GM23338 (cell line): ENCODE results near the gene SETSIP. TPM values are rescaled to one million over a fixed set of nuclear protein-coding genes. Genes with fewer than 3 reads are reported as not detected.

Experiments used
- ATAC-seq: fragments of 200-7000 bp; cut with Tn5 transposase; 3 replicates; pipeline ENCODE4 v1.9.1; 2020
- DNase-seq: peaks from one replicate; pipeline ENCODE4 v3.0.0-alpha.2; 2015; ENCODE audit warnings: low spot score
- H2AFZ ChIP-seq: fragments of 200-600 bp; sonication (generic); 2 replicates; pipeline ENCODE4 v1.8.0; 2016; ENCODE audit warnings: antibody characterized with exemption, mild to moderate bottlenecking, moderate library complexity
- H3F3A ChIP-seq: fragments of 200-600 bp; sonication (generic); replicated peaks from 2 replicates; pipeline ENCODE4 v1.8.0; 2017; ENCODE audit warnings: antibody characterized with exemption, mixed run types, low read depth
- H3K27ac ChIP-seq: fragments of 200-600 bp; sonication (generic); 2 replicates; pipeline ENCODE4 v1.6.1; 2016; ENCODE audit warnings: low read depth
- H3K27me3 ChIP-seq: fragments of 200-600 bp; sonication (generic); 2 replicates; pipeline ENCODE4 v1.8.0; 2016; ENCODE audit warnings: mild to moderate bottlenecking, mixed run types, moderate library complexity; ENCODE audit not compliant: insufficient read depth
- H3K36me3 ChIP-seq: fragments of 200-600 bp; sonication (generic); 2 replicates; pipeline ENCODE4 v1.8.0; 2016; ENCODE audit warnings: mild to moderate bottlenecking; ENCODE audit not compliant: insufficient read depth
- H3K4me1 ChIP-seq: fragments of 200-600 bp; sonication (generic); 2 replicates; pipeline ENCODE4 v1.8.0; 2016; ENCODE audit warnings: mild to moderate bottlenecking, moderate library complexity; ENCODE audit not compliant: insufficient read depth
- H3K4me2 ChIP-seq: fragments of 200-600 bp; sonication (generic); 2 replicates; pipeline ENCODE4 v1.7.1; 2017; ENCODE audit warnings: mixed run types
- H3K4me3 ChIP-seq: fragments of 200-600 bp; sonication (generic); 2 replicates; pipeline ENCODE4 v1.6.1; 2016; ENCODE audit warnings: mixed run types
- H3K79me2 ChIP-seq: fragments of 200-600 bp; sonication (generic); replicated peaks from 2 replicates; pipeline ENCODE4 v1.8.0; 2017; ENCODE audit warnings: mild to moderate bottlenecking; ENCODE audit not compliant: insufficient read depth
- H3K9me2 ChIP-seq: fragments of 200-600 bp; sonication (generic); 2 replicates; pipeline ENCODE4 v1.8.0; 2017; ENCODE audit not compliant: insufficient read depth
- H4K20me1 ChIP-seq: fragments of 200-600 bp; sonication (generic); replicated peaks from 2 replicates; pipeline ENCODE4 v1.8.0; 2017; ENCODE audit warnings: mild to moderate bottlenecking; ENCODE audit not compliant: insufficient read depth
- H3K27ac Mint-ChIP-seq: 2 replicates; pipeline ENCODE4 v1.8.0; 2020; ENCODE audit warnings: inconsistent platforms, mild to moderate bottlenecking, moderate library complexity, mixed read lengths
- H3K27me3 Mint-ChIP-seq: 3 replicates; pipeline ENCODE4 v1.8.0; 2022; ENCODE audit warnings: low read depth, mild to moderate bottlenecking, moderate library complexity, mixed read lengths, inconsistent platforms; ENCODE audit not compliant: insufficient read depth, poor library complexity
- H3K36me3 Mint-ChIP-seq: 3 replicates; pipeline ENCODE4 v1.8.0; 2021; ENCODE audit warnings: low read depth, mild to moderate bottlenecking, inconsistent platforms, moderate library complexity, mixed read lengths
- H3K4me1 Mint-ChIP-seq: 3 replicates; pipeline ENCODE4 v1.8.0; 2020; ENCODE audit warnings: mild to moderate bottlenecking, inconsistent platforms, mixed read lengths
- H3K4me3 Mint-ChIP-seq: 3 replicates; pipeline ENCODE4 v1.8.0; 2021; ENCODE audit warnings: moderate library complexity, mild to moderate bottlenecking, inconsistent platforms, mixed read lengths
- H3K9me3 Mint-ChIP-seq: 3 replicates; pipeline ENCODE4 v1.8.0; 2020; ENCODE audit warnings: moderate library complexity, mild to moderate bottlenecking, inconsistent platforms, mixed read lengths
- CREB1 ChIP-seq: fragments of 250-450 bp; sonication (Bioruptor Pico); IDR thresholded peaks from 2 replicates; pipeline ENCODE4 v1.5.0; 2020; ENCODE audit warnings: low read depth, mild to moderate bottlenecking, moderate library complexity
- CTCF ChIP-seq, 2 experiments: fragments of 200-600 bp in 1 of 2; sonication (generic) in 1 of 2; conservative IDR thresholded peaks; 2 replicates each; pipeline versions ENCODE4 v1.5.1 to v1.6.1; 2016 to 2017; ENCODE audit warnings: antibody characterized with exemption in 2 of 2, low read depth in 2 of 2, mild to moderate bottlenecking in 2 of 2, moderate library complexity in 1 of 2
- ETS1 ChIP-seq: IDR thresholded peaks from 2 replicates; pipeline ENCODE4 v1.6.1; 2016; ENCODE audit warnings: antibody characterized with exemption
- EZH2 ChIP-seq: fragments of 200-600 bp; sonication (generic); IDR thresholded peaks from one replicate; pipeline ENCODE4 v1.8.0; 2017; ENCODE audit warnings: antibody characterized with exemption, mild to moderate bottlenecking, low read depth; ENCODE audit not compliant: unreplicated experiment
- EZH2phosphoT487 ChIP-seq: fragments of 200-600 bp; sonication (generic); IDR thresholded peaks from one replicate; pipeline ENCODE4 v1.8.1; 2018; ENCODE audit warnings: antibody characterized with exemption; ENCODE audit not compliant: unreplicated experiment
- JUNB ChIP-seq: IDR thresholded peaks from one replicate; pipeline ENCODE4 v1.6.1; 2016; ENCODE audit warnings: antibody characterized with exemption; ENCODE audit not compliant: unreplicated experiment
- NANOG ChIP-seq: IDR thresholded peaks from 2 replicates; pipeline ENCODE4 v1.6.1; 2016; ENCODE audit warnings: antibody characterized with exemption, borderline replicate concordance
- POLR2AphosphoS5 ChIP-seq: IDR thresholded peaks from 2 replicates; pipeline ENCODE4 v1.6.1; 2016; ENCODE audit warnings: antibody characterized with exemption, low read depth
- STAT1 ChIP-seq: IDR thresholded peaks from one replicate; pipeline ENCODE4 v1.6.1; 2016; ENCODE audit warnings: antibody characterized with exemption; ENCODE audit not compliant: unreplicated experiment
- ZNF114 ChIP-seq: fragments of 250-450 bp; sonication (Bioruptor Pico); IDR thresholded peaks from 2 replicates; pipeline ENCODE4 v1.5.0; 2020; ENCODE audit warnings: mild to moderate bottlenecking, moderate library complexity
- ZNF331 ChIP-seq: fragments of 250-450 bp; sonication (Bioruptor Pico); IDR thresholded peaks from 2 replicates; pipeline ENCODE4 v1.5.0; 2020; ENCODE audit warnings: low read depth, mild to moderate bottlenecking, moderate library complexity
- ZNF462 ChIP-seq: fragments of 250-450 bp; sonication (Bioruptor Pico); IDR thresholded peaks from 2 replicates; pipeline ENCODE4 v1.5.0; 2020; ENCODE audit warnings: mild to moderate bottlenecking, moderate library complexity
- long read RNA-seq: library from polyadenylated mRNA; unstranded; transcript quantifications from one replicate; pipeline ENCODE4 v2.0.0, GENCODE V29; 2020; ENCODE audit not compliant: unreplicated experiment
- polyA plus RNA-seq: library from polyadenylated mRNA; unstranded; fragments of >200 nt; fragmentation: Nextera tagmentation; extraction: Ambion mirVana; gene quantifications from 2 replicates; pipeline ENCODE4 v1.2.1, GENCODE V29; 2016
- total RNA-seq: library from RNA; depleted of rRNA; stranded (reverse); fragments of >200 nt; shearing (Covaris generic); gene quantifications from 2 replicates; pipeline ENCODE4 v1.2.3, GENCODE V29; 2014; rRNA removed
- TF ChIP-seq, protein P1 (sequence below): IDR thresholded peaks from one replicate; pipeline ENCODE4 v1.6.1; 2018; ENCODE audit warnings: antibody characterized with exemption; ENCODE audit not compliant: unreplicated experiment

The SETSIP gene
- 0.89 and 0.94 TPM in 2 replicates for total RNA-seq
- 0.68 and 0.92 TPM in 2 replicates for polyA plus RNA-seq
- long read RNA-seq: 0 reads

DNA sequence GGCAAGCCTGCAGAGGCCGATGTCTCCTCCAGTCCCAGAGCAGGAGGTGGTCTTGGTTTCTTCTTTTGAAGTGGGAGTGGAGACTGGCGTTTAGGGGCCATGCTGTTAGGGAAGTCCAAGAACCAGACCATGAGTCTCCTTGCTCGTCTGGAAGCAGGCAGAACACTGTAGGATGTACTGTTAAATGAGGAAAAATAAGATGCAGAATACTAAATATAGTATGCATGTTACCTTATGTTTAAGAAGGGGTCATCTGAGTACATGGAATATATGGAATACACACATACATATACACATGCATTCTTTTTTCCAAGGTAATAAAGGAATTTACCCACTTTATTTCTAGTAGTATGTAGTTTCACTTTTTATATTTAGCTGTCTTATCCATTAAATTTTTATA lies at the start of gene SETSIP:
Gene SETSIP, minus strand, starts transcription at position 101 of the 400 bp plus-strand sequence. Its CDS starts 0 bp downstream, at position 101.
- Histone ChIP-seq H3K9me2 (no peaks in the 10 kb centered on the region), H3F3A (no peaks in the 10 kb centered on the region), H3K4me3 (no peak within 1 kb of the TSS), H3K36me3 (no peaks in the 10 kb centered on the region), H3K27me3 (no peaks in the 10 kb centered on the region), H3K4me2 (no peak within 1 kb of the TSS), H3K4me1 (no peaks in the 10 kb centered on the region; the same call in 1 of the 2 replicates), H2AFZ (no peak within 1 kb of the TSS), H4K20me1 (no peaks in the 10 kb centered on the region), H3K79me2 (no peaks in the 10 kb centered on the region), H3K27ac (no peak within 1 kb of the TSS)
- H3K9me3 Mint-ChIP-seq: no peaks in the 10 kb centered on the region
- no peaks in the 10 kb centered on the region for H3K36me3 Mint-ChIP-seq
- H3K4me1 Mint-ChIP-seq: peaks cover 7% of the 10 kb centered on the region; the same call in 2 of the 3 replicates
- no peak within 1 kb of the TSS for H3K27ac Mint-ChIP-seq
- no peak for ATAC-seq
- no peaks in the 10 kb centered on the region for H3K27me3 Mint-ChIP-seq
- no peak within 1 kb of the TSS for H3K4me3 Mint-ChIP-seq
- DNase-seq: no peak
- TF ChIP-seq JUNB: no peak
- no peak for TF ChIP-seq ETS1
- TF ChIP-seq, protein P1, sequence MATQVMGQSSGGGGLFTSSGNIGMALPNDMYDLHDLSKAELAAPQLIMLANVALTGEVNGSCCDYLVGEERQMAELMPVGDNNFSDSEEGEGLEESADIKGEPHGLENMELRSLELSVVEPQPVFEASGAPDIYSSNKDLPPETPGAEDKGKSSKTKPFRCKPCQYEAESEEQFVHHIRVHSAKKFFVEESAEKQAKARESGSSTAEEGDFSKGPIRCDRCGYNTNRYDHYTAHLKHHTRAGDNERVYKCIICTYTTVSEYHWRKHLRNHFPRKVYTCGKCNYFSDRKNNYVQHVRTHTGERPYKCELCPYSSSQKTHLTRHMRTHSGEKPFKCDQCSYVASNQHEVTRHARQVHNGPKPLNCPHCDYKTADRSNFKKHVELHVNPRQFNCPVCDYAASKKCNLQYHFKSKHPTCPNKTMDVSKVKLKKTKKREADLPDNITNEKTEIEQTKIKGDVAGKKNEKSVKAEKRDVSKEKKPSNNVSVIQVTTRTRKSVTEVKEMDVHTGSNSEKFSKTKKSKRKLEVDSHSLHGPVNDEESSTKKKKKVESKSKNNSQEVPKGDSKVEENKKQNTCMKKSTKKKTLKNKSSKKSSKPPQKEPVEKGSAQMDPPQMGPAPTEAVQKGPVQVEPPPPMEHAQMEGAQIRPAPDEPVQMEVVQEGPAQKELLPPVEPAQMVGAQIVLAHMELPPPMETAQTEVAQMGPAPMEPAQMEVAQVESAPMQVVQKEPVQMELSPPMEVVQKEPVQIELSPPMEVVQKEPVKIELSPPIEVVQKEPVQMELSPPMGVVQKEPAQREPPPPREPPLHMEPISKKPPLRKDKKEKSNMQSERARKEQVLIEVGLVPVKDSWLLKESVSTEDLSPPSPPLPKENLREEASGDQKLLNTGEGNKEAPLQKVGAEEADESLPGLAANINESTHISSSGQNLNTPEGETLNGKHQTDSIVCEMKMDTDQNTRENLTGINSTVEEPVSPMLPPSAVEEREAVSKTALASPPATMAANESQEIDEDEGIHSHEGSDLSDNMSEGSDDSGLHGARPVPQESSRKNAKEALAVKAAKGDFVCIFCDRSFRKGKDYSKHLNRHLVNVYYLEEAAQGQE: no peak
- TF ChIP-seq STAT1: no peak
- TF ChIP-seq CTCF (conservative IDR thresholded peaks at IDR 0.05; ENCODE audit: low read depth in 2 of 2): no peak
- no peak for TF ChIP-seq ZNF331
- no peak for TF ChIP-seq NANOG
- no peak for TF ChIP-seq ZNF114 (CRISPR knock-in tag)
- no peak for TF ChIP-seq EZH2phosphoT487
- no peak for TF ChIP-seq POLR2AphosphoS5
- no peak for TF ChIP-seq ZNF462 (CRISPR knock-in tag)
- no peak for TF ChIP-seq CREB1 (CRISPR knock-in tag)
- no peak for TF ChIP-seq EZH2
